Measurements from ENCODE around the gene PRICKLE3. TPM values are rescaled to one million over a fixed set of nuclear protein-coding genes. Genes with fewer than 3 reads are reported as not detected.
"Not testable (repeated sequence)": the region's sequence is repeated elsewhere in the genome, so short reads cannot be mapped to it uniquely, and the experiment has no call there.

The PRICKLE3 gene
- total RNA-seq, 1 donor from 2014 or later, result 12.5 TPM

DNA sequence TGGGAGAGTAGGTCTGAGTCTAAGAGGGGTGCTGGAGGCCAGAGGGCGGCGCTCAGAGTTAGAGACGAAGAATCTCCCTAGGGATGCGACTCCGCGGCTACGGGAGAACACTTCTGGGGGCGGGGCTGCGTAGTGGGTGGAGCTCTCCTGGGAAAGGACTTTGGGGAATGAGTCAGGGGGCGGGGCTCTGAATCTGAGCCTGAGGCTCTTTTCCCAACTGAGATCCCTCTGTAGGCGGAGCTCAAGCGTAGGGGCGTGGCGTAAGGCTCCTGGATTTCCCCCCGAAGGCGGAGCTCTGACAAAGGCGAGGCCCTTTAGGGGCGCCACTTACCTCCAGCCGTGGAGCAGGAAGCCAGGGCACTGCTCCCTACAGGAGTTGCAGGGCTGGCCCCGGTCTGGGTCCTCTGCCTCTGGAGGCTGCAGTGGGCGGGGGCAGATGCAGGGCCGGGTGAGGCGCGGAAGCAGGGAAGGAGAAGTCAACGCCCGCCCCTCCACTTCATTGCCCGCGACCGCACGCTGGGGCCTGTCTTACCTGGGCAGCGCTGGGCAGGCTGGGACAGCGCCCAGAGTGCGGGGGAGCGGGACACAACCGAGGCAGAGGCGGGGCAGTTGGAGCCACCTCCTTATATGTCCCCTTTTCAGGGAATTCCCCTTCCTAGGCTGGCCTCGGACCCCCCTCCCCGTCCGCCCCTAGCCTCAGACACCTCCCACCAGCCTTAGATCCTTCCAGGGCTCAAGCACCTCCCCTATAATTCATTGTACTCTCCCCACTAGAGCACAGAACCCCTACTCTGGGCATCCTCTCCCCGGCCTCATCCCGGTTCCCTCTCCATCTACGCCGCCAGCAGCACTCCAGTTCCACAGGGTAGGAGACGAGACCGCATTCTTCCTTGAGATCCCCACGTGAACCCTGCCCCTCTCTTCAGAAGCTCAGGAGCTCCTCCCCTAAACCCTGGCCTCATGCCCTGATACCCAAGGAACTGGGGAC is 1.6 kb downstream of the PRICKLE3 start:
- no peak for DNase-seq (ENCODE audit: low spot score)

DNA sequence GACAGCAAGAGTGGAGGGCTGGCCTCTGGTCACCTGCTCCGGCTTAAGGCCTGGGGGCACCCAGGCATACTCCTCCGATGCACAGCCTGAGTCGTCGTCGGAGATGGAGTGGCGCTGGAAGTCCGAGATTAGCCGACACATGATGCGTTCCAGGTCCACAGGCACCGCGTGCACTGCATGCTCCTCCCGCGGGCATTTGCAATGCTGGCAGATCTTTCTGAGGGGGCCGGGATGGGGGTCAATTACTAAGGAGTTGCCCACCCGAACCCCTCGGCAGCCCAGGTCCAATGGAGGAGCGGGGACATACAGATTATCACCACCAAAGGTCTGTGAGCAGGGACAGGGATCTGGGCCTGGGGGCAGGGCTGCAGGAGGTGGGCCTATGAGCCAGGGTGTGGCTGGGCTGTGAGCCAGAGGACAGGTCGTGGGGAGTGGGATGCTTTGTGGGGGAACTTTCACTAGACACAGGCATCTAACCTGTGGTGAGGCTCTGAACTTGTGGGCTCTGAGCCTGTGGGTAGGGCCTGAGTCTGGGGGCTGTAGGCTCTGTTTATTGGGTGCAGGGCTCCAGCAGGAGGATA is 2.4 kb downstream of the PRICKLE3 start:
- no peak for DNase-seq (ENCODE audit: low spot score)

DNA sequence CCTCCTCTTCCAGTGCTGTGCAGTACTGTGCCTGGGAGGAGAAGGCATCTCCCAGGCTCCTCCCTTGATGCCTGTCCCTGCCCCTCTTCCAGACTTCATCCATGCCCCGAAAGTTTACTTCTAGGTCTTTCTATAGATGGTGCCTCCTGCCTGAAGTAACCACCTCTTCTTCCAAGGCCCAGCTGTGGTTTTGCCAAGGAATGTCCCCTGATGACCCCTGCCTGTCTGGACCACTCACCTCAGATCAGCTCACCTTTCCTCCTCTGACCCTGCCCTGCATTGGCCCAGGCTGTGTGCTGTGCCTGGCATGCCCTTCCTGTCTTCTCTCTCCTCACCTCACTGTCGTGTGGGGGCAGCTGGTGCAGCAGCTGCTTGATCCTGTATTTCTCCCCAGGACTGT is 6.8 kb downstream of the PRICKLE3 start:
- no peak for DNase-seq (ENCODE audit: low spot score)

DNA sequence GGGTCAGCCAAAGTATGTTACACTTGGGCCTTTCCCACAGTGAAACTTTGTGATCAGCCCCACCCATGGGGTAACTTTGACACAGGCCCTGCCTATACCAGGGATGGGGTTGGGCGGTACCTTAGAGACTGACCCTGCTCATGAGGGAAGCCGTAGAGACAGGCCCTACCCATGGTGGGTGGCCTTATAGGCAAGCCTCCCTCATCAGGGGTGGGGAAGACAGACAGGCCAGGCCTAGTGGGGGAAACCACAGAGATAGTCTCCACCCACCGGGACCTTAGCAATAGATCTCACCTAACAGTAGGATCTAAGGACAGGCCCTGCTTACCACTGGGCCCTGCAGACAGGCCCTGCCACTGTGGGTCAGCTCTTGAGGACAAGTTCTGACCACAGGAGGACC is 7.6 kb downstream of the PRICKLE3 start:
- DNase-seq (ENCODE audit: low spot score), result no peak

DNA sequence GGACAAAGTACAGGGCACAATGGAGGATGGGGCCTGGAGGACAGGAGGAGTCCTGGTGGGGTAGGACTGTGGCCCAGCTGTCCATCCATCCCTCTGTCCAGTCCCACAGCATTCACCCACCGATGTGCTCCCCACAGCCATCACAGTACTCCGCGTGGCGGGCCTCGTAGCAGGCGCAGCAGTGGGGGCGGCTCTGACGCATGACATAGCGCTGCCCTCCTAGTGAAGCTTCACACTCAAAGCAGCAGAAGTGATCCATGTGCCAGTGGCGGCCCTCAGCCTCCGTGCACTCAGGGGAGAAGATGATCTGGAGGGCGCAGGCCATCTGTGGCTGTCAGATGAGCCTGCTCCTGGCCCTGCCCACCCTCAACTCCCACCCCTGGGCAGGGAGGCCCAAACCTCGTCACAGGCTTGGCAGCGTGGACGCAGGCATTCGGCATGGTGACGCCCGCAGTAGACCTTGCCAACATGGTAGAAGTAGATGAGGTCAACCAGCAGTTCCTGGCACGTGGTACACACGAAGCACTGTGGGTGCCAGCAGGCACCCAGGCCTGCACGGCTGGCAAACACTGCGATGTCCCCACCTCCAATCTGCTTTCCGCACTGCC is 8.2 kb downstream of the PRICKLE3 start:
- no peak for DNase-seq (ENCODE audit: low spot score)

DNA sequence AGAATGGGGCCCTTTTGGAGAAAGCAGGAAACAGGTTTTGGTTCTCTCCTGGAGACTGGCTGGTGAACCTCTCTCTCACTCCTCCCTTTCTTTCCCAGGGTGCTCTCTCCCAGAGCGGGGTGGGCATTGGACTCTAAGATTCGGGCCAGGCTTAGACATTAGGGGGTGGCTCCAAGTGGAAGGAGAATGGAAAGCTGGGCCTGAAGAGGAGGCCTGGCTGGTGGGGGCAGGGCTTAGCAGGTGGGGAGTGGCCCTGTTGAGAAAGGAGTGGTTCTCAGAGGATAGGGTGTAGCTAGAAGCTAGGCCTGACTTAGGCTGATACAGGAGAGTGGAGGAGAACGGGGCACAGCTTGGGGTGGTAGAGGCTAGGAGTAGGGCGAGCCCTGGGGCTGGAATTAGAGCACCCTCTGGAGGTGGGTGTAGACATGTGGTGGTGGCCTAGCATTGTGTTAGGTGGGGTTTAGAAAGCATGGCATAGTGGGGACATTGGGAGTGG is 8.8 kb downstream of the PRICKLE3 start:
- DNase-seq (ENCODE audit: low spot score), result no peak

DNA sequence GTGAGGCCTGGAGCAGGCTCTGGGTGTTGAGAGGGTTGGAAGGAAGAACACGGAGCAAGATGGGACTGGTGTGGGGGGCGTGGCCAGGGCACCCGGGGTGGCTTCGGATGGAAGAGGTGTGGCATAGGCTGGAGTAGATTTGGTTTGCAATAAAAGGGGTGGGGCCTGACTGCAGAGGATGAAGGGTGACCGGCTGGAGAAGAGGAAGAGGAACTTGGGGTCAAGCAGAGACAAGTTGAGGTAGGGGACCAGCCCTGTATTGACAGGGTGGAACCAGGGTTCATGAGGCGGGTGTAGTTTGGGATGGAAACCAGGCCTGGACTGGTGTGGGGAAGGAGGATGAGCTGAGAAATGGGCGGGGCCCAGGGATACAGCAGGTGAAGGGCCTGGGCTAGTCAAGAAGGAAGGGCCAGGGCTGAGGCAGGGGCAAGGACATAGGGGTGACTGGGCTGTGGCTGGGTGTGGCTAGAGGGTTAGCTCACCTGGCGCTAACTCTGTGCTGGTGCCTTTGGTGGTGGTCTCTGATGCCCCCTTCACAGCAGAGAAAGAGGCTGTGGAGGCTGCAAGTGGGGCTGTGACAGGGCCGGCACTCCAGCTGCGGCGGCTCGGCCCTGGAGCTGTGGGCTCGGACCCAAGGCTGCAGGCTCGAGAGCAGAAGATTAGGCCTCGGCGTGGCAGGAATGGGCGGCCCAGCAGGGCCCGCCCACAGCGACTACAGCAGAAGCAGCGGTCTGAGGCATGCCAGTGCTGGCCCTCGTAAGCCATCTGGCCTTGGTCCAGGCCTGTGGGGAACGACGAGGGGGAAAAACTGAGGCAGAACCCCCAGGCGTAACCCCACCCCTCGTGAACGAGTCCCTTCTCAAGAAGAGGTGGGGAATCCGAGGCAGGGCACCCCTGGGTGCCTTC is 9.5 kb downstream of the PRICKLE3 start:
- DNase-seq (ENCODE audit: low spot score), result no peak

DNA sequence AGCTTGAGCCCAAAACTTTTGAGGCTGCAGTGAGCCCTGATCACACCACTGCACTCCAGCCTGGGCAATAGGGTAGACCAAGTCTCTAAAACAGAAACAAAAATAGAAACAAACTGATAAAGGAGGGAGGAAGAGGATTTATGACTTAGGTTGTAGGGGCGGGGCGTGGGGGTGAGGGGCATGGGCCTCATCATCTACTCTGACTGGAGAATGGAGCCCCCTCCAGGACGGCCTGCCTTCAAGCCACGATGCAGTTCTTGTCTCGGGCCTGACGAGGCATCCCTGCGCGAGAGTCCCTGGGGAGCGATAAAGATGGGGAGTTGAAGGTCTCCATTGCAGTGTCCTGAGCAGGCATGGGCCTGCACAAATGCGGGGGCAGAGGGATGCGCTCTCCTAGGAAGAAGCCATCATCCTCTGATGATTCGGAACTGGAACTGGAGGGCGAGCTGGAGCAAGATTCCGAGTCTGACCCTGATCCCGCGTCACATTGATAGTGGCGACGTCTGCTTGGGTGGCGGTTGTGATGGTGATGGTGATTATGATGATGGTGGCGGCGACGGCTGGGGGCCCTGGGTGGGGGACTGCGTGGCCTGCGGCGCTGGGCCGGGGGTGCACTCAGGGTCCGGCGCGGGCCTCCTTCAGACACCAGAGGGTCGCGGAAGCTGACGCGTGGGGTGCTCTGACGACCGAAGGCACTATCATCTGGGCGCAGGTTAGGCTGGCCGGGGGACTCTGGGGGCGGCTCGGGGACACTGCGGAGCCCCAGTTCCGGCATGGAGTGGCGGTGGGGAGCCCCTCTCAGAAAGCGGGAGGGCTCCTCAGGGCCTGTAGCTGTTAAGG is 10.5 kb downstream of the PRICKLE3 start:
- no peak for DNase-seq (ENCODE audit: low spot score)

DNA sequence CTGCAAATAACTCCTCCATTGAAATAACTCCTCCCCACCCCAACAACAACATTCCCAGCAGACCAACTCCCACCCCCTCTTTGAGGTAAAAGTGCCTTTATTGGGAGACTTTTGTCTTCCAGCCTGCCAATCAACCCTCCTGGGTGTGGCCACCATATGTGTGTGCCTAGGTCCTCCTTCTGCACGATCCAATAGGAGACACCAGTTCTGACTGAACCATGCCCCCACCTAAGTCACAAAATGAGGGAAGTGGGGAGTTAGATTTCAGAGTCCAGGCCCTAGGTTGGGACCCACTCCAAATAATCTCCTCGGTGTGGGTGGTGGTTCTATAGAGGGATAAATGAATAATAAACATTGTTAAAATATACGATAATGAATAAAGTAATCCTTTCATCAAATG is 11.4 kb downstream of the PRICKLE3 start:
- no peak for DNase-seq (ENCODE audit: low spot score)

DNA sequence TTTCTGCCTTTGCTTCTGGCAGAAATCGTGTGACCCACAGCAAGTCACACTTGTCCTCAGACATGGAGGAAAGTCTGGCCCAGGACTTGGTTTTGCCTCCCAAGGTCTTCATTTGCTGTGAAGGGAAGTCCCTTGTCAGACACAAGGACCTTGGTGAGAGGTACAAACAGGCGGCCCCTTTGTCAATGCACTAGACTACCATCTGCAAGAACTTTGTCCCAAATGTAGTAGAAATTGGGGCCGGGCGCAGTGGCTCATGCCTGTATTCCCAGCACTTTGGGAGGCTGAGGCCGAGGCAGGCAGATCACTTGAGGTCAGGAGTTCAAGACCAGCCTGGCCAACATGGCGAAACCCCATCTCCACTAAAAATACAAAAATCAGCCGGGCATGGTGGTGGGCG is 12.6 kb downstream of the PRICKLE3 start:
- not testable (repeated sequence) for DNase-seq (ENCODE audit: low spot score)

DNA sequence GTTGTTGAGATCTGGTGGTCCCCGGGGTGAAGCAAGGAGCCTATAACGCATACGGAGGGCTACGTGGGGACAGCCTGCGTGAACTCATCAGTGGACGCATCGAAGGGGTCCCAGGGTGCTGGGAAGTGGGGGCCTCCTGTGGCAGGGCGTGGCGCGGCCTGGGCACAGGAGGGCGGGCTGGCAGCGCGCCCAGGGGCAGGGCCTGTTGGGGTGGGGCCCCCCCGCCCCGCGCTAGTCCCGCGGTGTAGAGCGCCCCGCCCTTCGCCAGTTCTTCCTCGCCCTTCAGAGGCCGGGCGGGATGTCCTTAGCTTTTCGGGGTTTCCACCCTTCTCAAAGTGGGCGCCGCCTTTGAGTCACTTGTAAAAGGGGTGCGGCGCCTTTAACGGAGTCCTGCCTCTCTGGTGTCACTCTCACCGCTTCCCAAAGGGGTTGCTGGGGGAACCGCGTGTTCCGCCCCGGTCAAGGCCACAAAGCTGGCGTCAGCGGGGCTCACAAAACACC is 13.8 kb downstream of the PRICKLE3 start:
- no peak for DNase-seq (ENCODE audit: low spot score)

DNA sequence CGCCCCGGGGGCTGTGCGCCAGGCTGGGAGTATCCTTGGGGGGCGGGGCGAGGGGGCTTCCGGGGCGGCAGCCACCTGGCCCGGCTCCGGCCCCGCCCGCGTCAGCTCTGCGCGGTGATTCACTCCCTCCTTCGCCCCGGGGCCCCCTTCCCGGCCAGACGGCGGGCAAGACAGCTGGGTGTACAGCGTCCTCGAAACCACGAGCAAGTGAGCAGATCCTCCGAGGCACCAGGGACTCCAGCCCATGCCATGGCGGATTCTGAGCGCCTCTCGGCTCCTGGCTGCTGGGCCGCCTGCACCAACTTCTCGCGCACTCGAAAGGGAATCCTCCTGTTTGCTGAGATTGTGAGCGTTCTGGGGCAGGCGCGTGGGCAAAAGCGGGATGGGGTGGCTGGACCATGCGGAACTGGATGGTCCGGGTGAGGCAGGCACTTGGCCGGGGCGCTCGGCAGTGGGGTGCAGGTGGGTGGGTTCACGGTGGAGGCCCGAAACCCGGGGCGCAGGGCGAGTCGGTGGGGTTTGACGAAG is 14.4 kb downstream of the PRICKLE3 start, which contains the start of gene PLP2:
TSS of gene PLP2 (plus strand) at position 147 of the 528 bp plus-strand sequence. CDS start at position 250, 103 bp downstream.
- no peak for DNase-seq (ENCODE audit: low spot score)

DNA sequence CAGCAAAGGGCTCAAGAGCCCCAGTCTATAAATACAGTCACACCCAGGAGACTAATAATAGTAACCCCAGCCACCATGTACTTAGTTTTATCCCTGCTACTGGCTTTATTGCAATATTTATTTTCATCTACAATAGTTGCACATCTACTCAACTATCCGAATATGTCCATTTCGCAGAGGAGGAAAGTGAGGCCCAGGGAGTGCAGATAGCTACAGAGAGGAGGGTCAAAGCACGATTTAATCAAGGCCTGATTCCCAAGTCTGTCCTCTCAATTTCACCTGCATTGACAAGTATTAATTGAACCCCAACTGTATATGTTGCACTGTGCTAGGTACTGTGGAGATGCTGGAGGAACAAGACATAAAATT is 18.4 kb downstream of the PRICKLE3 start:
- DNase-seq (ENCODE audit: low spot score), result no peak

DNA sequence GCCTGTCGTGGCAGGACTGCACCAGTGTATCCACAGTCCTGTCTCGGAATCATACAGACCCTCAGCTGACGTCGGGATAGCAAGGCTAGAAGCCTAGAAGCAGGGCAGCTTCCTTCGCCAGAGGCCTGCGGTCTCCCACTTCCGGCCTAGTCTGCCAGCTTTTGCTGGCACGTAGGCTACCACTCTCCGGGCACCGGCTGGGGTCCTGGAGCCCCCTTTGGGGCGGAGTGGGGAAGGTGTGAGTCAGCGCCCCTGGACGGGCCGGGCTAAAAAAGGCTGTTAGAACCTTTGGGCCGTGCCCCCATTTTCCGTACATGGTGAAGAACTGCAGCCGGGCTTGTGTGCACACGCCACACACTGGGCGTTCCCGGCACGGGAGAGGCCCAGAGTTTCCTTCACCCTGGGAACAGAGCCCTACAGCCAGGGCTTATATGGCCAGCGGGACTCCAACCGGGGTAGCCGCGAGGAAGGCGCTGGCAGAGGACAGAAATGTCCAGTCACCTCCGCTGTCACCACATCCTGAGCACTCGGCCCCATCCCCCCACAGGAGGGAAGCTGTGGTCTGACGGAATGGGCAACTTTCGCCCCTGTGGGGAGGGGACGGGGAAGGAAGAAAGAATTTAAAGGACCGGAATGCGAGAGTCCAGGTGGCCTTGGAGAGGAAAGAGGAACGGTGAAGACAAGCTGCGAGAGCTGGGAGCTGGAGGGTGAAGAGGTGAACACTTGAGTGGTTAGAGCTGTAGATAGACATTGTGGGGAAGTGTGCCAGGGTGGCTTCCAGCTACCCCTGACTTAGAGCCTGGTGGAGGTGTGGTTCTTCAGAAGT is 19.0 kb downstream of the PRICKLE3 start:
- DNase-seq (ENCODE audit: low spot score), result no peak

DNA sequence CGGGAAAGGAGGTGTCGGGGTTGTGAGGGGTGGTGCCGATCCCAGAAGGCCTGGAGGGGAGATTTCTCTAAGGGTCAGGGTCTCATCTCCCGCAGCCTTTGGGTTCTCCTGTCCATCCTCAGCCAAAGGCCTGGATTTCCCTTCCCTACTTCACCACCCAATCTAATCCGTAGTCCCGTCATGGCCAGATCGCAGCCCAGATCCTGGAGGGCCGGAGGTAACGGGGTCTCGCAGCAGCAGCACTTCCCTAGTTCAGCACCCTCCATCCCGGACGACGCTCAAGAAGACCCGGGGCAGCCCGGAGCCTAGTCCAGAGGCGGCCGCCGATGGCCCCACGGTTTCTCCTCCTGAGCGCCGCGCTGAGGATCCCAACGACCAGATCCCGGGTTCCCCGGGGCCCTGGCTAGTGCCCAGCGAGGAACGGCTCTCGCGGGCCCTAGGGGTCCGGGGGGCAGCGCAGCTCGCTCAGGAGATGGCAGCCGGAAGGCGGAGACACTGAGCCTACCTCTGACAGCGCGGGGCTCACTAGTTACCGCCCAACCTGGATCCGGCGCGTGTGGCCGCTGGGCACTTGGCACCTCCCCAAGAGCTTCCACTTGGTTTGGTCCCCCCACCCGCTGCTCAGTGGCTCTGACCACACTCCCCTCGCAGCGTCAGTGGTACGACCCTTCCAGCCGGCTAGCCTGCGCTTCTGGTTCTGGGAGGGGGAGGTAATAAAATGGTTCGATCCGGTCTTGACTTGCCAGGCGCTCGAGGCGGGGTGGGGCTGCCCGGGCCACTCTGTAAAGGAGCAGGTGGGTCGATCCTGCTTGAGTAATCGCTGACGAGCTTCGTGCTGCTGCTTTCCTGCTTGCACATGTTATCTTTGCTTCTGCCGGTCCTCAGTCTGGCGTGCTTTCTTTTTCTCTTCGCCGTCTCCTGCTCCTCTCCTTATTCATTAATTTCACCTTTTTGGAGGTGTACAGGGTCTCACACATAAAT is 20.0 kb downstream of the PRICKLE3 start:
- DNase-seq (ENCODE audit: low spot score), result no peak

DNA sequence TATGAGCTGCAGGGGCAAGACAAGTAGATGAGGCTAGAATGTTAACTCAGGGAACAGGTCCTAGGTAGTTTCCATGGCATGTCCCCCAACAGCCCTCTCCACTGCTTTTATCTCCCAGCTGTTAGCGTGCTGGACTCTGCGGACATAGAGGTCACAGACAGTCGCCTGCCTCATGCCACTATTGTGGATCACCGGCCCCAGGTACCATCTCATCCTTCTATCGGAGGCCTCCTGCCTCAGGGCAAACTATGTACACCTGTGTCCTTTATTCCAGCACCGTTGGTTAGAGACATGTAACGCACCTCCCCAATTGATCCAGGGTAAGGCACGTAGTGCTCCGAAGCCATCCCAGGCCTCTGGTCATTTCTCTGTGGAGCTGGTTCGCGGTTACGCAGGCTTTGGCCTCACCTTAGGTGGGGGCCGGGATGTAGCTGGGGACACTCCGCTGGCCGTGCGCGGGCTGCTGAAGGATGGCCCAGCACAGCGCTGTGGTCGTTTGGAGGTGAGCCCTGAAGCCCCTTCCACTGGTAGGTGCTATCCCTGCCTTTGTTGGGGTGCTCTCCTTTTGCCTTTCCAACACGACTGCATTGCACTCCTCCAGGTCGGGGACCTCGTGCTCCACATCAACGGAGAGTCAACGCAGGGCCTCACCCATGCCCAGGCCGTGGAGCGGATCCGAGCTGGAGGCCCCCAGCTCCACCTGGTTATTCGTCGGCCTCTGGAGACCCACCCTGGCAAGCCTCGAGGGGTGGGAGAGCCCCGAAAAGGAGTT is 21.4 kb downstream of the PRICKLE3 start:
- no peak for DNase-seq (ENCODE audit: low spot score)
